Forelimb muscle (tissue), 1 donor: Measurements from ENCODE around the gene ANKRD11. TPM values are rescaled to one million over a fixed set of nuclear protein-coding genes. Genes with fewer than 3 reads are reported as not detected.
"Not testable (repeated sequence)": the region's sequence is repeated elsewhere in the genome, so short reads cannot be mapped to it uniquely, and the experiment has no call there.

Source experiments
- DNase-seq: peaks from one replicate; pipeline ENCODE4 v3.0.0-alpha.2; 2013; ENCODE audit warnings: low read depth
- polyA plus RNA-seq: library from polyadenylated mRNA; unstranded; fragments of 120-200 nt; gene quantifications from one replicate; pipeline ENCODE4 v1.2.1, GENCODE V29; 2013; ENCODE audit not compliant: insufficient read length

The ANKRD11 gene
- polyA plus RNA-seq, 1 donor: 55.7 TPM

DNA sequence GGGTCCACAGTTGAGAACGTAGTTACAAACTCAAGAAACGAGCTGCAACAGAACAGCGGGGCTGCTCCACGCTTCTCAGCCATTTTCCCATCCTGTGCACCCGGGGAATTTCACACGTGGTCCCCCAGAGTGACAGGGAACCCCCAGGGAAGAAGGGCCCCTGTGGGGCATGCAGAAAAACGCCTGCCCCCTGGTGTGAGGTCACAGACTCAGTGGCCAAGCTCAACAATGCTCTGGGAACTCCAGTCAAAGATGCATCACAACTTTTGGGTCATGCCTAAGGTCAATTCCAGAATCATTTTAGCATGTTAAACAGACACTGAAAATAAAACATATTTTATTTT is 157.5 kb downstream of the ANKRD11 start:
- no peak for DNase-seq

DNA sequence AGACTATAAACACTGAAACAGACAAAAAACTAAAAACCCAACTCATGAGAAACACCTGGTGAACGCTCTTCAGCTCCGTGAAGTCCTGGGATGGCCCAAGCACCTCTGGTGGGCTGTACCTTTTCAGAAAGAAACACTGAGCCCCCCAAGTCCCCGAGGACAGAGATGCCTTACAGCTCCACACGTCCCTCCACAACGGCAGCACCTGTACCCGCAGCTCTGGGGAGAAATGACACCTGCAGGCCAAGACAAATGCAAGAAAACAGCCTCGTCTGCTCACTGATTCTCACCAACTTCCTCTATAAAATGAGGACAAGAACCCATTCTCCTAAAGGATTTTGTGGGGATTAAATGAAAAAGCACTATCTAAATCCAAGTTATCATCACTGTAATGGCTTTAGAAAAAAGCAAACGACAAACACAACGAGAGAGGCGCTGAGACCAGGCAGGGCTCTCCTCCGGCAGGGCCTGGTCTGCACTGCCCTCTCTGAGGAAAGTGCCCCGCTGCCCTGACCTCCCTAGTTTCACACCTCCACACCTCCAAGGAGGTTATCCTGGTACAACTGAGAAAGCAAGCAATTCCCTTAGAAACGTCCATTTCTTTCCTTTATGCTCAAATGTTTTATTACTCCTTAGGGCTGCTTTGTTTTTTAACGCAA is 158.0 kb downstream of the ANKRD11 start:
- DNase-seq: no peak

DNA sequence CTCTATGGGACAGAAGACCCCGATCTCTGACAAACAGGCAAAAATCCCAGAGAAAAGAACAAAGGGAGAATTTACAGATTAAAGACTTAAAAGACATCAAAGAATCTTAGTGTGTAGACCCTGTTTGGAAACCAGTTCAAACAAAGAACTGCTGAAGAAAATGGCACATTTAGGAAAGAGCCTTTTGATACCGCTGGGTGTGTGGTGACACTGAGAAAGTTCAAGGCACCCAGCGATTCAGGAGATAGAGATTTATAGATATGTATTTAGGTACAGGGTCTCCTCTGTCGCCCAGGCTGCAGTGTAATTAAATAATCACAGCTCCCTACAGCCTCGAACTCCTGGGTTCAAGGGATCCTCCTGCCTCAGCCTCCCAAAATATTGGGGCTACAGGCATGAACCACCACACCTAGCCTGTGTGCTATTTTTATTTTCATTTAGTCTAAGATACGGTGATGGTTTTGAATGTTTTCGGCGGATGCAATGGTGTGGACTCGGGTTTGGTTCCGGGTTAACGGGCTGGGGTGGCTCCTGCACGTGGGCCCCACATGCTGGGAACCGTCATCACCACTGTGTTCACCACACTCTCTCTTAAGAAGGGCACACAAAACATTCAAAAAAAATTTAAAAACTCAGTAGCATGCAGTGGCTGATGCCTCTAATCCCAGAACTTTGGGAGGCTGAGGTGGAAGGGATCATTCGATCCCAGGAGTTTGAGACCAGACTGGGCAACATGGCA is 158.8 kb downstream of the ANKRD11 start:
- no peak for DNase-seq

DNA sequence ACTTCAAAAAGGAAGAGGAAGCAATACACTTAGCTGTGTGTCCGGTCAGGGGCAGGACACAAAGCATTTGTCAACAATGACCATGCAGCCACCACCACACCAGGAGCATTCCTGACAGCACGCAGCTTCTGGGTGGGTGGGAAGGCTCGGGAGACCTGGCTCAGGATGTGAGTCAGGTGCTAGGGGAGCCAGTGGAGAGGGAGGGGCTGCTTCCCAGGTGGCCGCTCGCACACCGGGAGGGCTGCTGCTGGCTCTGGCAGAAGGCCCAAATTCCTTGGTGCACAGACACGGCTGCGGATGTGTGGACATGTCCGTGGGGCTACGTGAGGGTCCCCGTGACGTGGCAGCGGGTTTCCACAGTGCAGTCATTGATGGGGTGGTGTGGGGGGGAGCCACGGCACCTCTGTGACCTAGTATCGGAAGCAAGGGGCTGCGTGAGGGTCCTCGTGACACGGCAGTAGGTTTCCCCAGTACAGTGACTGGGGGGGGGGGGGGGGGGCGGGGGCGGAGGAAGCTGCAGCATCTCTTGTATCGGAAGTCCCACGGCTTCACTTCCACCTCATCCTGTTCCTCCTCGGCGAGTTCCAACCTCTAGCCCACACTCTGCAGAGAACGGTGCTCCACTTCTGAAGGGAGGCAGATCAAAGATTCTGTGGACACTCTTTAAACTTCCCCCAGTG is 160.0 kb downstream of the ANKRD11 start:
- DNase-seq: no peak

DNA sequence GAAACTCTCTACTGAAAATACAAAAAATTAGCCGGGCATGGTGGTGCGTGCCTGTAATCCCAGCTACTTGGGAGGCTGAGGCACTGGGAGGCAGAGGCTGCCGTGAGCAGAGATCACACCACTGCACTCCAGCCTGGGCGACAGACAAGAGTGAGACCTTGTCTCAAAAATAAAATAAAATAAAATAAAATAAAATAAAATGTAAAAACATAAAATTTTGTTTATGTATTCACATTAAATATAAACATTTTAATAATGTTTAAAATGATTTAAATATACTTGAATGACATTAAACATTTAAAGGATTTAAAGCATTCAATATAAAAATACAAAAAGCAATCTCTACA is 160.6 kb downstream of the ANKRD11 start:
- not testable (repeated sequence) for DNase-seq

DNA sequence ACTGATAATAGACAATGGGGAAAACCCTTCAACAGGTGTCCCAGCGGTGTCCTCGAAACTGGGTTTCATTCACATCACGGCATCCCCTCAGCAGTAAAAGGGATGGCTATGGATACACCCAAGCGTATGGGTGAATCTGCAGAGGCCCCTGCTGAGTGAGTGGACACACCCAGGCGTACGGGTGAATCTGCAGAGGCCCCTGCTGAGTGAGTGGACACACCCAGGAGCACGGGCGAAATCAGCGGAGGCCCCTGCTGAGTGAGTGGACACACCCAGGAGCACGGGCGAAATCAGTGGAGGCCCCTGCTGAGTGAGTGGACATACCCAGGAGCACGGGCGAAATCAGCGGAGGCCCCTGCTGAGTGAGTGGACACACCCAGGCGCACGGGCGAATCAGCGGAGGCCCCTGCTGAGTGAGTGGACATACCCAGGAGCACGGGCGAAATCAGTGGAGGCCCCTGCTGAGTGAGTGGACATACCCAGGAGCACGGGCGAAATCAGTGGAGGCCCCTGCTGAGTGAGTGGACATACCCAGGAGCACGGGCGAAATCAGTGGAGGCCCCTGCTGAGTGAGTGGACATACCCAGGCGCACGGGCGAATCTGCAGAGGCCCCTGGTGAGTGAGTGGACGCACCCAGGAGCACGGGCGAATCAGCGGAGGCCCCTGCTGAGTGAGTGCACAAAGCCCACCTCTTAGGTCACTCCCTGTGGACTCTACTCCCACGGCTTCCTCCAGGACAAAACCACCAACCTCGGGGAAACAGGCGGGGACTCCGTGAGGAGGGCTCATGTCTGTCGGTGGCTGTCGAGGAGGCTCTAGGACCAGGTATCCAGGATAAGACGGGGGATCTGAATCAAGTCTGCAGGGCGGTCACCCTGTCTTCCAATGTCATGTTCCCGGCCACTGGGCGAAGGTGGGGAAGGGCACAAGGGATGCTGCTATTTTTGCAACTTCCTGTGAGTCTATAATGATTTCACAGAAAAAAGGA is 161.7 kb downstream of the ANKRD11 start:
- not testable (repeated sequence) for DNase-seq

DNA sequence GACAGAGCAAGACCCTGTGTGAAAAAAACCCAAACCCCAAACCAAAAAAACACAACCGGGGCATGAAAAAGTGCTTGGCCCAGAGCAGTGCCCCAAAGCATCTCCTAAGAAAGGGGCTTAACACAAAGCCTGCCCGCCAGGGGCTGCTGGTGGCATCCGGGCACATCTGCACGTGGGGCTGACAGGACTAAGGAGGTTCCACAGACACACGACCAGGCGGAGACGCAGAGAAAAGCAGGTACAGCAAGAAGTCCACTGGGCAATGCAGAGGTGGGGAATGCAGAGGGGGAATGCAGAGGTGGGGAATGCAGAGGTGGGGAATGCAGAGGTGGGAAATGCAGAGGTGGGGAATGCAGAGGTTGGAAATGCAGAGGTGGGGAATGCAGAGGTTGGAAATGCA is 163.6 kb downstream of the ANKRD11 start:
- no peak for DNase-seq

DNA sequence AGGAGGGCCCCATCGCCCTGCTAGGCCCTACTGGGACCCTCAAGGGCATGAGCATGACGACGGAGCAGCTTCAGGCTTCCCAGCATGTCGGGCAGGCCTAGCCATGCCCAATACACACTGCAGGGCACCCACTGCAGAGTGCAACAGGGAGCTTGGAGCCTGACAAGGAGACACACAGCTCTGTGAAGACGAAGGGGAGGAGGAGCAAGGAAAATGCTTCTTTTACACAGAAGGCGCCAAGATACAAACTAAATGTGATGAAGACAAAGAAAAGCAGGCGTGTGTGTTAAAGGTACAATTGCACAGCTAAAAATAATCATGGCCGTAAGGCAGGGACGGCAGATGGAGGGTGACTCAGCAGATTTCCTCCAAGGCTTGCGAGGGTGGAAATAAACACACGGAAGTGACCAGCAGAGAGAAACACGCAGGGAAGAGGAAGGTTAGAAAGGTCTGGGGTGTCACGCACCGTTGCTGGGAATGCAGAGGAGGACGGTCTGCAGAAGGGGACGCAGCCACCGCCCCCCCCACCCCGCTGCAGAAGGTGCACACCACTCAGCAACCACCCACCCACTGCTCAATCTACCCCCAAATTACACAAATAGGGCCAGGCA is 164.4 kb downstream of the ANKRD11 start:
- peak; percentile 34 for DNase-seq

DNA sequence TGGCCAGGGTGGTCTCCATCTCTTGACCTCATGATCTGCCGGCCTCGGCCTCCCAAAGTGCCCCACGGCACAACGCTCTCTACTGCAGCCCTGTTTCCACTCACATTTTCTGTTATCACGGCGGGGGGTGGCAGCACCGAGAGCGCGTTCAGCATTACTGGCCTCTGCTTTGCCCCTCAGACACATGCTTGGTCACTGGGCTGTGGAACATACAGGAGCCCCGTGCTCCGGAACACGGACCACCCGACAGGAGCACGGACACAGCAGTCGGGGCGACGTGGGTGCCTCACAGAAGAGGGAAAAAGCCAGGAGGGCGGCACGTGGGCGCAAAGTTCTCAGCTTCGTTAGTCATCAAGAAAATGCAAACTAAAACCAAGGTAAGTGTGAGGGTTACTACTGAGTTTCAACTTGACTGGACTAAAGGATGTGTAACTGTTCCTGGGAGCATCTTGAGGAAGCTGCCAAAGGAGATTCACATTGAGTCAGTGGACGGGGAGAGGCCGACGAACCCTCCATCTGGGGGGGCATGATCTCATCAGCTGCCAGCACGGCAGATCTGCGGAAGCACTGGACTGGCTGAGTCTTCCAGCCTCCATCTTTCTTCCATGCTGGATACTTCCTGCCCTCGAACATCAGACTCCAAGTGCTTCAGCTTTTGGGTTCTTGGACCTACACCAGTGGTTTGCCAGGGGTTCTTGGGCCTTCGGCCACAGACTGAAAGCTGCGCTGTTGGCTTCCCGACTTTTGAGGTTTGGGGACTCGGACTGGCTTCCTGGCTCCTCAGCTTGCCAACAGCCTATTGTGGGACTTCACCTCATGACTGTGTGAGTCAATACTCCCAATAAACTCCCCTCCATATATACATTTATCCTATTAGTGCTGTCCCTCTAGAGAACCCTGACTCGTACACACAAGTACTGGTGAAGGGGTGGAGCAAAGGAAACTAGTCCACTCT is 166.0 kb downstream of the ANKRD11 start:
- no peak for DNase-seq

DNA sequence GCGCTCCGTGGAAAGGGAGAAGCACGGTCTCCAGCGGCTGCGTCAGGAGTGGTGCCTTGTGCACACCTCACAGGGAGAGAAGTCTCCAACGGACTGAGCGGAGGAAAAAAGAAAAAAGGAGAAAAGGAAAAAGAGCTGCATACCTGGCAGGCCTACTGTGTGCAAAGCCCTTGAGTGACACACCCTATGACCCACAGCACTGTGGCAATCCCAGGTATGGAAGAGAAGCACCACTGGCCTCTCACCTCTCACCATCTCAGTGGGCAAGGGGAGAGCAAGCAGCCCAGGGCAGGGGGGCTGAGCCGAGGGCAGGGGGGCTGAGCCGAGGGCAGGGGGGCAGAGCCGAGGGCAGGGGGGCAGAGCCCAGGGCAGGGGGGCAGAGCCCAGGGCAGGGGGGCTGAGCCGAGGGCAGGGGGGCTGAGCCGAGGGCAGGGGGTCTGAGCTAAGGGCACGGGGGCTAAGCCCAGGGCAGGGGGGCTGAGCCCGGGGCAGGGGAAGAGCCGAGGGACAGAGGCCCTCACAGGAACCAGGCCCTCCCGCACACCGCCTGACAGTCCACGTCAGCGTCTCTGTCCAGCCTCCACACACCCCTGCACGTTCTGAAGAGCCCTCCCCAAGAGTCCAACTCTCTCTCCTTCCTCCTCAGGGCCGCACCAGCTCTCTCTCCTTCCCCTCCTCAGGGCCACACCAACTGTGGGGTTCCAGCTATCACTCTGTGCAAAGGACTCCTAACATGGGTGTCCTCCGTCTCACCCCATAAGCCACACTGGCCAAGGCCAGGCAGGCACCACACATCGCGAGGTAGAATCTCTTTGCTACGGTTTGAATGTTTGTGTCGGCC is 167.0 kb downstream of the ANKRD11 start:
- no peak for DNase-seq

DNA sequence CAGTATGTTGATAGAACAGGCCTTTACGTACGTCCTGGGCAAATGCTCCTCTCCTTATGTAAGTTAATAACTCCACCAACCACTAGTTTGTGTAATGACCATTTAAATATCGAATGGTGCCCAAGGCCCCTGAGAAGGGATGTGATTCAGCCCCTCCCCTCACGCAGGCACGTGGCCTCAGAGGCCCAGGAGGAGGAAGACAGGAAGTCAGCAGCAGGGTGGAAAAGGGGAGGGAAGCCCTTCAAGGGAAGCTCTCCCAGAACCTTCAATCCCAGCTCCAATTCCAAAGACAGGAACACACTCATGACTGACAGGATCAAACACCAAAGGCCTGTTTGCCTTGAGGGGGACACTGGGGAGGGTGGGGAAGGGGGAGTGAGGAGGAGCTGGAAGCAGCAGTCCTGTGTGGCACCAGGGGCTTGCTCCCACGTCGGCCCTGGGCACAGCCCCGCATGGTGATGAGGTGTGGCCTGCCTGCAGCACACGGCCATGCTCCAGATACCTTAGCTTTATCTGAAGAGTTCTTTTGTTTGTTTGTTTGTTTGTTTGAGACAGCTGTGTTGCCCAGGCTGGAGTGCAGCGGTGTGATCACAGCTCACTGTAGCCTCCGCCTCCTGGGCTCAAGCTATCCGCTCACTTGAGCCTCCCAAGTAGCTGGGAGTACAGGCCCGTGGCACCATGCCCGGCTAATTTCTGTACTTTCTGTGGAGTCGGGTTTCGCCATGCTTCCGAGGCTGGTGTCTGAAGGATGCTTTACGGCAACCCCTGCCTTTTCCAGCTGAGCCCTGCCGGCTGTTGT is 167.8 kb downstream of the ANKRD11 start:
- DNase-seq: no peak

DNA sequence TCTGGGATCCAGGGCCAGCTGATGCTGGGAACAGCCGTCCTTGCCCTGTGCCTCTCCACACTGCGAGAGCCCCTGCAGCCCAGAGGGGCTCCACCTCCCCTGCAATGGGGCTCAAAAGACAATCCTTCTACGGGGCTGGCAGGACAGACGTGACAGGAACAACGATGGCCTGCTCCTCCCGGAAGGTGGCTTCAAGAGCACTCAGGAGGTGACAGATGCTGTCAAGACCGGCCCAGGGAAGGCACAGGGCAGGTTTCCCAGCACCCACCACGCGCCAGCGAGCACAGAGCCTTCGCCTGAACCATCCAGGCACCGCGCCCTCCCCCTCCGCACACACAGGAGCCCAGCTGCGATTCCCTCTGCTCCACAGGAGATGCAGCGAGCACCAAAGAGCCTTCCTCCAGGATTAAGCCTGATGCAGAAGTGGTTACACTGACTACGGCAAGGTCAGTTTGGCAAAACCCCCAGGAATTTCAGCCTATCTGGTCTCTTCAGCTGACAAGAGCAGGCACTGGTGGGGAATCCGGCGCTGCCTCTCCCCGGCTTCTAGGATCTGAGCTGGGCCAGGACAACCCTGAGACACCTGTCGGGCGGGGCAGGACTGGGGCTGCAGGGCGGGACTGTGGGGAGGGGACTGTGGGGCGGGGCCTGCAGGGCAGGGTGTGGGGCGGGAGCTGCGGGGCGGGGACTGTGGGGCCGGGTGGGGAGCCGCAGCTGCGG is 169.4 kb downstream of the ANKRD11 start:
- DNase-seq: no peak

DNA sequence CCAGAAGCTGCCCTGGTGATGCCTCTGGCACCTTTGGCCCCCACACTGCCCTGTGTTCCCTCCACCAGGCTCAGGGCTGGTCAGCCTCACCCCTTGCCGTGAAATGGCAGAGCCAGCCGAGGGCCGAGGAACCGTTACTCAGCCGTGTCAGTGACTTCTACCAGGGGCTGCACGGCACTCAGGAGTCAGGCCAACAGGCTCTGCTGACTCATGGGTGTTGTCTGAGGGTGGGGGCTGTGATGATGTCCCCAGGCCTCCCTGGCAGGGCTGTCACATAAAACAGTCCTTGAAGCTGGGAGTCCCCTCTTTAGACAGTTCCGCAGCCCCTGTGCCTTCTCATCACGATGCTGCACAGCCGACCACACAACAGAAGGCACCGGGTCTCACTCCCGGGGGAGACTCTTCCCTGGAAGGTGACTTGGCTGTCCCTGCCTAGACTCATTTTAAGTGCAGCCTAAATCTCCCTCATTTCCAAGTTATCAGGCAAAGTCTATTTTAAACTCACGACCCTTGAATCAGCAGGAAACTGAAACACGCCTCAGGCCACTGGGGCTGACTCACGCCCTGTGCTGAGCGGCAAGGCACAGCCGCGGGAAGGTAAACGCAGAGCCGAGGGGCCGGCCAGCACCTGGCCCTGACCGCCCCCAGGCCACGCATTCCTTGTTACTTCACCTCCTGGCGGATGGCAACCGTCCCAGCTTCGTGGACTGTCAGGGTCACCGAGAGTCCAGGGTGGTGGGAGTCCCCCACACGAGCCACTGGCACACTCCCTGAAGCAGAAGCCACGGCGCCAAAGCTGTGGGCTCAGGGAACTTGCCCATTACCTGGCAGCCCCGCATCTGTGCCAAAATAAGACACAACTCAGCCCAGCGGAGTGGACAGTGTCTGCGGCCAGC is 170.2 kb downstream of the ANKRD11 start:
- no peak for DNase-seq

DNA sequence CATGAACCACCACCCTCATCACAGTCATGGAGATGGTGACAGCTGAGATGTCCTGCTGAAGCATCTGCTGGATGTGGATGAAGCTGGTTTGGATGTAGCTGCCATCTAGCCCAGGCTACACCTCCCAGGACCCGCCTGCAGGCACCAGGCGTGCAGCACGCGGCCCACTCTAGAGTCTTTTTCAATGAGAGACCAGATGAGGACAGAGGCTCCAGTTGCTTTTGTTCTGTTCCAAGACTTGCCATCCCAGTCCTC is 170.8 kb downstream of the ANKRD11 start:
- no peak for DNase-seq

DNA sequence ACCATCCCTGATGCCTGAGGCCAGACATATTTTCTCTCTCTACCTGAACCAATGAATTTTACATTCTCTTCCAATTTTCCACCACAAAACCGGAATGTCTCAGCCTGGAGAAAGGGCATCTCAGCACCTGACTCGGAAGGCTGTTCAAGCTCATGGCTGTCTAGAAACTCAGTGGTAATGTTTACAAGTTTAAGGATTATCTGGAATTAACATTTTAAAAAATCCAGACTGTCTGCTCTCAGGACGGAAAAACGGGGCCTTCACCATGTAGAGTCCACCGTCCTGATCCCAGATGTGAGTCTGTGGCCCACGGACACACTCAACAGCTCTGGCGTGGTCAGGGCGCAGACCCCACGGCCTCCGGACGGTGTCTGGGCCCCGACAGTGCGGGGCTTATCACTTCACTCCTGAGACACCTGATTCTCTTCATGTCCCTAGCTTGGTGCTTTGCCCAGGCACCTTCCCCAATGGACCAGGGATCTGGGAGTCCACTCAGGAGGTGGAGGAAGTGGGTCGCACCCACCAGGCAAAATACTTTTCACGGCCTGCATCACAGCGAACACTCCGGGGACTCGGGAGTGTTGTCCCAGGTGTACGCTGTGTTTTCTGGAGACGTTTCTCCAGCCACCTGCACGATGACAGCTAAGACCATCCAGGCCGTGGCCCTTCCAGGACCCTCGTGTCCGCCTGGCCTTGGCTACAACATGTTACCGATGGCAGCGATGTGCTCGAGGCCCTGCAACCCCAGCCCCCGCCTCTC is 171.3 kb downstream of the ANKRD11 start:
- DNase-seq: no peak

DNA sequence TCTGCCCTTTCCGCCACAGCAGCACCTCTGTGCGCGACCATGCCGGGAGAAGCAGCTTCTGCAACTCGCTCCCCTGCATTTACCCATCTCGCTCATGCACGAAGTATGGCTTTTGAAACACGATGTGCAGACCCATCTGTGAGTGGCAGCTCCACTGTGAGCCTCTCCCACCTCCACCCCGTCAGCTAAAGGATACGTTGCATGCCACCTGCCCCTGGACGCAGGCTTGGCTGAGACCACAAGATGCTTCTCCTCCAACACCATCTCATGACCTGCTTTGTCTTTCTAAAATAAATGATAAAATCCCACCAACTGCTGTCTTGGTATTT is 172.0 kb downstream of the ANKRD11 start:
- no peak for DNase-seq
